ENCODE measurements around the gene KIF6.

Gene KIF6

GRCh38 chr6:39649996-39650395 is 75.2 kb downstream of the KIF6 start:
- no peak for TF ChIP-seq CTCF (IDR thresholded peaks at IDR 0.05; ENCODE audit: insufficient read depth, low read depth, low read length, missing control alignments)
- no peak for DNase-seq (ENCODE audit: low read depth)
- no peak overlapping the region for H3K4me3 ChIP-seq (ENCODE audit: low read depth, low read length)

GRCh38 chr6:39646751-39647420 is 78.3 kb downstream of the KIF6 start:
- DNase-seq (ENCODE audit: low read depth) = no peak
- TF ChIP-seq CTCF (IDR thresholded peaks at IDR 0.05; ENCODE audit: insufficient read depth, low read depth, low read length, missing control alignments) = no peak

GRCh38 chr6:39642270-39642669 is 82.9 kb downstream of the KIF6 start:
- no peak for DNase-seq (ENCODE audit: low read depth)
- no peak overlapping the region for H3K4me3 ChIP-seq (ENCODE audit: low read depth, low read length)
- no peak for TF ChIP-seq CTCF (IDR thresholded peaks at IDR 0.05; ENCODE audit: insufficient read depth, low read depth, low read length, missing control alignments)

More at GRCh38 chr6:39646751-39647420, 78.3 kb downstream of the KIF6 start:
- no peak overlapping the region for H3K4me3 ChIP-seq (ENCODE audit: low read depth, low read length)

- H3K4me3 ChIP-seq (ENCODE audit: low read depth, low read length) = no peak overlapping the region
- no peak for TF ChIP-seq CTCF (IDR thresholded peaks at IDR 0.05; ENCODE audit: insufficient read depth, low read depth, low read length, missing control alignments)
- no peak for DNase-seq (ENCODE audit: low read depth)
Observed at GRCh38 chr6:39638126-39638822, 86.9 kb downstream of the KIF6 start.

- no peak for DNase-seq (ENCODE audit: low read depth)
- no peak overlapping the region for H3K4me3 ChIP-seq (ENCODE audit: low read depth, low read length)
- no peak for TF ChIP-seq CTCF (IDR thresholded peaks at IDR 0.05; ENCODE audit: insufficient read depth, low read depth, low read length, missing control alignments)
Observed at GRCh38 chr6:39634646-39635341, 90.4 kb downstream of the KIF6 start.

- no peak for TF ChIP-seq CTCF (IDR thresholded peaks at IDR 0.05; ENCODE audit: insufficient read depth, low read depth, low read length, missing control alignments)
Observed at GRCh38 chr6:39625209-39625608, 100.0 kb downstream of the KIF6 start.

More at GRCh38 chr6:39625209-39625608, 100.0 kb downstream of the KIF6 start:
- no peak overlapping the region for H3K4me3 ChIP-seq (ENCODE audit: low read depth, low read length)
- DNase-seq (ENCODE audit: low read depth) = no peak
